HUDEP-2 (cell line): ENCODE data around the gene TULP1.

Experiments used
- DNase-seq, 76 experiments: peaks; one replicate each; lab custom pipeline; 2025; ENCODE audit not compliant: unreplicated experiment in 76 of 76; lab: John Stamatoyannopoulos, UW

Gene TULP1

DNA sequence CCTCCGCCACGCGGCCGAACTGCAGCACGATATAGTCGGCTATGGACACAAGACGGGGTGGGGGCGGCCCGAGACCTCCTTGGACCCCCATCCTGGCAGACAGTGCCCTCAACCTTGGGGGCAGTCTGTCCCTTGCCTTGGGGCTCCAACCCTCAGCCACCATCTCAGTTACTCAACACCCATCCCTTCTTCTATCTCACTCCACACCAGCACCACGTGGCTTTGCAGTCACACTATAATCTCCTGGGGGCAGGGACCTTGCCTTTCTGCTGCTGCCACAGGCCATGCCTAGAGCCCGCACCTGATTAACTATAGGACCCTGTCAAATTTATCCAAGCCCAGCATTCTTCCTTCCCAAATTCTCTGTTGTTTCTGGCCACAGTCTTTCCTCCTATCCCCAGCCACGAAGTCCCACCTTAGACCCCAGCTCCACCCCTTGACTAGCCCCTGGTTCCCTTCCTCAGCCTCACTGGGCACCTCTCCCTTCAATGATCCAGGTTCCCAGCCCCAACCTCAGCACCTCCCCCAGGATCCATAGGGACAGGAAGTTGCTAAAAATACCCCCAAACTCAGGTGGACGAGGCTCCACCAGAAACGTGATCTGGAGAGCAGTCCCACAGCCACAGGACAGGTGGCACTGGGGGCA is 14.2 kb downstream of the TULP1 start:
- peak in 73 of 76 experiments; percentile 41 to 93 (median 74) for DNase-seq

DNA sequence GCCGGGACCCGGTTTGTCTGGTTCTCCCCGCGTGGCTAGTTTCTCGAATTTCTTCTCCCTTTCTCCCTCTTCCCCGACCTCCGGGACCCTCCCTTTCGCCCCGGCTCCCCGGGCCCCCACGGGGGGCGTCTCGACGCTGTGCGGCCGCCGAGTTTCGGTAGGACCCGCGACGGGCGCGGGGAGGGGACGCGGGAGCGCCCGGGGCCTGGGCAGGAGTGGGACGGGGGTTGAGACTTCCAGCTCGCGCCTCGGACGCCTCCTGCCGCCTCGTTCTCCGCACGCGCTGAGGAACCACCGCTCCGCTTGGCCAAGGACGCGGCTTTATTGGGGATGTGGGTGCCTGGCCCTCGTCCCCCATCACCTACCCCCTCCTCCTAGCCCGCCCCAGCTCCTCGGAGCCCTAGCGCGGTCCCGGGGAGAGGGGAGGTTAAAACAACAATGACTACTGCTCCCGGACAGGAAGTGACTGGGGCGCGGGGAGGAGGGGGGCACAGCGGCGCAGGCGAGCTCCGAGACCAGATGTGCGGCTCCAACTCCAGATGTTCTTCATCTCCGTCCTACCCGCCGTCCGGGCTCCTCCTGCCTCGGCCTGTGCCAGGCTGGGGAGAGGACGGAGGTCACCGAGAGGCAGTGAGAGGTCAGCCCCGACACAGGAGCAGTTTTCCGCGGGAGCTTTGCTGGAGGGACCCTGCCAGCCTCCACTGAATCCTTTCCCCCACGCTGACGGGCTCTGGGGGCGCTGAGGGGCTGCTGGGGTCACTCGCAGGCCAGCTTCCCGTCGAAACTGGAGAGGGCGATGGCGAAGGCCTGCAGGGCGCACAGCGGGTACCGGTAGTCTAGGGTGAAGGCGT is 14.9 kb downstream of the TULP1 start:
- DNase-seq, result peak in 55 of 76 experiments; percentile 32 to 86 (median 56)

DNA sequence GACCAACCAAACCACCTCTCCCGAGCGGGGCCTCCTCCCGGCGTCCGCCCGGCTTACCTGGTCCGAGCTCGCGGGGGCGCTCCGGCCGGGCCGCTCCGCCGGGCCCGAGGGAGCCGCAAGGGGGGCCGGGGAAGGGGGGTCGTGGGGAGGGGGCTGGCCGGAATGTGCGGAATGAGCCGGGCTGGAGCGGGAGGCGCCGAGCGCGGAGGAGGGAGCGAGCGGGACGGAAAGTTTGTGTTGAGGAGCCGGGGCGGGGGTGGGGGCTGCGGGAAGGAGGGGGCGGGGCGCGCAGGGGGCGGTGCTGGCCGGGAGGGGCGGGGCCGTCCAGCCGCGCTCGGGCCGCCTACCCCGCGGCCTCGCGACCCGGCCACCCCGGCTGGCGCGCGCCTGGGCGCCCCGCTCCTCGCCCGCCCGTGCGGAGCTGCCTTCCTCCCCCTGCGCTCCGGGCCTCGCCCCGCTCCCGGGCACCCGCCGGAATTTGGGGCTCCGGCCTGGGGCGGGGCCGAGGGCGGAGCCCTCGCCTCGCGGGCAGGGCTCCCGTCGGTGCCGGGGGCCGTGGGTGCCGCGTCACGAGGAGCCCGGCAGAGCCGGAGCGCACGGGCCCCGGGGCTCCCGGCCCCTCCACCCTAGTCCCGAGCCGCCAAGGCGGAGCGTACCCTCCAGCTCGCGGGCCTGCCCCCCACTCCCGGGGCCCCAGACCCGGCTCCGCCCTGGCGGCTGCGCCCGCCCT is 15.7 kb downstream of the TULP1 start, which contains the start of gene TEAD3:
Gene TEAD3 (minus strand): TSS at position 239 of the 730 bp plus-strand sequence.
- peak in 68 of 76 experiments; percentile 38 to 87 (median 69) for DNase-seq

DNA sequence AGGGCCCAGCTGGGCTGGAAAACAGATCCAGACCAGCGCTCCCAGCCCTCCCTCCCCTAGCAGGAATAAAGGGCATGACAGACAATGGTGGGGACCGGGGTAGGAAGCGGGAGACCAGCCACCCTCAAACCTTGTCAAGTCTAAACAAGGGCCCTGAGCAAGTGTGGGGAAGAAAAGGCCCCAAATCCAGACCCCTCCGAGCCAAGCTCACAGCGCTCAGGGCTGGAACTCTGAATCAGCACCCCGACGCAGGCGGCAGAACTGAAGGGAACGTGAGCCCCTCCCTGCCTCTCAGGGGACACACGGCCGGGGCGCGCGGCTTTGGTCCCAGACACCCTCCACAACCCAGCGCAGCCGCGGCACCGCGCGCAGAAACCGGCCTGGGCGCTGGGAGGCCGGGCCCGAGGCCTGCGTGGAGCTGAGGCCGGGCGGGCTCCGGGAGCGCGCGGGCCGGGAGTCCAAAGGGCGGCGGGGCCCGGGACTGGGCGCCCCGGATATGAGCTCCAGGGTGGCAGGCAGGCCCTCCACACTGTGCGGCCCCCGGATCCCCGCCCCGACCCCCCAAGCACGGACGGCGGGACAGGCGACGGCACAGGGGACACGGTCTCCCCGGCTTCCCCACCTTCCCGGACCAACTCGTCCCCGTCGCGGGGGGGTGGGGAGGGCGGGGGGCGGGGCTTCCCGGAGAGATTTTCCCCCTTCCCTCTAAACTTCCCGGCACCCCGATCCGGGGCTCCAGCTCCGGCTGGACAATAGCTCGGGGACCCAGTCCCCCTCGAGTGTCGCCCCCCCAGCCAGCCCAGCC is 16.5 kb downstream of the TULP1 start:
- DNase-seq, result no peak

DNA sequence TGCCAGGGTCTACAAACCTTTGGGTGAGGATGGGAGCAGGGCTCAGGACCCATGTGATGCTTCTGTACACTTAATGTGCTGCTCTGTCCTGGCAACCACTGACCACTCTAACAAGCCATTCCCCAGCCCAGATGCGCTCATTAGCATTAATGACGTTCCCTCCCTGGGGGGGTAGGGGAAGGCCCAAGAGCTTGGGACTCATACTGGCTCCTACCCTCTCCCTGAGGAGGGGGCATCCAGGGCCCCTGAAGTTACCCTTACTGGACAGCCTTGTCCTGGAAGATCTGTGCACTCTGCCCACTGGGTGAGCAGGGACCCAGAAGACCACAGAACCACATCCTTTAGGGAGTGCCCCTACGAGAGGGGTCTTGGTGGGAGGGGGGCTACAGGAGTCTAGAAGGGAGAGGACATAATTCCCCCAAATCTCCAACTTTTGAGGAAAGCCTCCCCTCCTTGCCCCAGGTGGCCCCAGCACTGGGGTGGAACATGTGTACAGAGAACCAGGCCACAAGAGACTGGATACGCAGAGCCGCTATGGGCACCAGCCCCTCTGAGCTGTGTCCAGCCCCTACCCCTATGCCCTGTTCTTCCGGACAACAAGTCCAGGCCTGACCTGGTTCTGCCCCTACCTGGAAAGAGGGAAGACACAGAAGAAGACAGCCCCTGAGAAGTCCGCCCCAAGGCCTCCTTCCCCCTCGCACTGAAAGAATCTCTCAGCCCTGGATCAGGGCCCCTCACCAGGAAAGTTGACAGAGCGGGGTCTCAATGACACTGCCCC is 17.2 kb downstream of the TULP1 start:
- no peak for DNase-seq

DNA sequence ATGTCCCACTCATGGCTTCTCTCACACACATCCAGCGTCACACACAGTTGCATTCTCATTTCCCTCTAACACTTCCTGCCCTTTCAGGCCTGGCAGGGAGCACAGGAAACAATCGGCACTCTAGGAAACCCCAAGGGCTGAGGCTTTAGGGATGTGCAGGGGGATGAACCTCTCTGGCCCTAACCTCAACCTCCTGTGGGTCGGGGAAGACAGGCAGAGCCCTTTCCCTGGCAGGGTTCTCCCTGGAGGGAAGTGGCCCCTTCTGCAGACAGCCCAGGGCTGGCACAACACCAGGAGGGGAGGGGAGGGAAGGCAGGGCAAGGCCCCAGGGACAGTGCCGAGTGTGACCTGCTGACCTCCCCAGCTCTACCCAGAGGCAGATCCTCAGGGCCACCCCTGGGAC is 18.5 kb downstream of the TULP1 start:
- no peak for DNase-seq

DNA sequence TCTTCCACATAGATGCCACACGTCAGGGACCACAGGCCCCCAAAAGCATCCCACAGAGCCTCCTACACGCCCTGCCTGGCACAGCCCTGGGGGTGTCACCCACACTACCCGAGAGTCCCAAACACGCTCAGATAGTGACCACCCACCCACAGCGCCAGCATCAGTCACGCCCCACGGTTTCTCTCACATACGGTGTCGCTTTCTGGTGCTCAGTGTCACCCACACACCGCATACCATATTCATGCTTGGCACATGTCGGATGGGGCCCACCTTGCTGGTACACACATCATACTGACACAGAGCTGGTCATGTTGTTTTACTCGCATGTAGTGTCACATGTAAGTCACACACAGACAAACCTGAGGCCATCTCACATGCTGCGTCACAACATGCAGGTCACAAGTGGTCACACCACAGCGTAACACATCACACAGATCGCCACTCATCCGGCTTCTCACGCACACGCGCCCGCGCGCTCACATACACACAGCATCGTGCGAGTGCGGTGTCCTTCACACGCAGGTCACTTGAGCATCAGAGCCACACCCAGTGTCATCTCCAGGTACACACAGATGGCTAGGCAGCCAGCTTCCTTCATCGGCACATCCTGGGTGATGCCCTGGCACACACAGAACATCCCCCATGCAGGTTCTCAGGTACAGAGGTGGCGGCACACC is 19.3 kb downstream of the TULP1 start:
- no peak for DNase-seq

DNA sequence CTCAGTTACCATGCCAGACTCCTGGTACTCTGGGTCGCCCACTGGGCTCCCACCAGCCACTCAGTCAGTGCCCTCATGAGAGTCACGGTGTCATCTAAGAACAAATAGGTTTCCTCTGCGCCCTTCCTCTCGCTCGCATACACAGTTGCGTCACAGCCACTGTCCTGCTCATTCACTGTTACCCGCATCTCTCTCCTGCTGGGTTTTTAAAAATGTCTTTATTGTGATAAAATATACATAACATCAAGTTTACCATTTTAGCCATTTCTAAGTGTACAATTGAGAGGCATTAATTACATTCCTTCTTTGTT is 19.8 kb downstream of the TULP1 start:
- no peak for DNase-seq

DNA sequence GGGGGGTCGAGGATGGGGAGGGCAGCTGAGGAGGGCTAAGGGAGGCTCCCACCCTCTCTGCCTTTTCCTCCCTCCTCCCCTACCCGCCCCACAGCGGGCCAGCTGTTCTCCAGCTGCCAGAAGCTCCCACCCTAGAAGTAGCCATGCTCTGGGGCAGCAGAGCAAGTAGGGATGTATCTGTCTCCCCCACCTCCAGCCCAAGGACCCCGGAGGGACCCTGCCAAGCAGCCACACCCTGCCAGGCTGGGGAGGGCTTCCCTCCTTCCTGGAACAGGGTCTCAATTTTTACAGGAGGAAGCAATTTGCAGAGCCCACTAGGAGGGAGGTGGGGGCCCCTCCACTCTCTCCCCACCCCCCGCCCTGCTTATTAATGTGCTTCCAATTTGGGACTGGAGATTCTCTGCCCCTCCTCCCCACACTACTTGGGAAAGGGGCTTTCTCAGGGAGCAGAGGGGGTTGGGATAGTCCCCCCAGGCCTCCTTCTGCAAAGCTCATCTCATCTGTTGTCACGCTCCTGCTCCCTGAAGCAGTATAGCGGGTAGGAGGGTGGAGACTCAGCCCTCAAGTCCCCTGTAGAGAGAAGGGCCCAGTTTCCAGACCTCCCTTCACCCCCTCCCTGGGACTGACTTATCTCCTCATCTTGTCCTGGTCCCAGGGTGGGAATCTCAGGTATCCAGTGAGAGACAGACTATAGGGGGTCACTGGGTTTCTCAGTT is 20.3 kb downstream of the TULP1 start:
- no peak for DNase-seq

DNA sequence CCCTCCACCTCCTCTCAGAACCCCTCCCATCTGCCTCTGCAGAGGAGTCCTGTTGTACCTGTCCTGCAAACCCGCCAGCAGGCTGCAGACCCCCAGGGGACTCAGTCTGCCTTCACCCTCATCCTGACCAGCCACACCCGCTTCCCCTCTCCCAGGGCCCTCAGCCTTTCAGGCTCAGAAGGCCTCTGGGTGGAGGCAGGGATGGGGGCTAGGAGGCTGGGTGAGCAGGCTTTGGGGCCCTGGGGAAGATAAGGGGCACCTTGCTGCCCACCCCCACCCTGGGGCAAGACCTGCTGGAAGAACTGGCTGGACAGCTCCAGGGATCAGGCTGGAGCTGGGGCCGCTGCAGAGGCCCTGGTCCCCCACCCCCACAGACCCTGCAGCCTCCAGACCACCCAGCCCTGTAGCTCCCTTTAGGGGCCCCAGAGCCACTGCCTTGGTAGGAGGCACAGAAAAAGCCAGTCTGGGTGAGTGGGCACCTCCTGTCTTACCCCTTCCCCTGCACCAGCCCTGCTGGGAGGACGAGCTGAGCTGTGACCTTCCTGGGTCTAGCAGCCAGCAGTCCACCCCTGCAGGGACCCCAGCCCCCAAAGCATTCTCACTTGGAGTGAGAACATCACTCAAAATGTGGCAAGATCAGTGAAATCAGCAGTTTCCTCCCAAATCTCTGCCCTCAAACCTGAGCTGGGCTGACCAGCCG is 21.0 kb downstream of the TULP1 start:
- DNase-seq, result no peak

DNA sequence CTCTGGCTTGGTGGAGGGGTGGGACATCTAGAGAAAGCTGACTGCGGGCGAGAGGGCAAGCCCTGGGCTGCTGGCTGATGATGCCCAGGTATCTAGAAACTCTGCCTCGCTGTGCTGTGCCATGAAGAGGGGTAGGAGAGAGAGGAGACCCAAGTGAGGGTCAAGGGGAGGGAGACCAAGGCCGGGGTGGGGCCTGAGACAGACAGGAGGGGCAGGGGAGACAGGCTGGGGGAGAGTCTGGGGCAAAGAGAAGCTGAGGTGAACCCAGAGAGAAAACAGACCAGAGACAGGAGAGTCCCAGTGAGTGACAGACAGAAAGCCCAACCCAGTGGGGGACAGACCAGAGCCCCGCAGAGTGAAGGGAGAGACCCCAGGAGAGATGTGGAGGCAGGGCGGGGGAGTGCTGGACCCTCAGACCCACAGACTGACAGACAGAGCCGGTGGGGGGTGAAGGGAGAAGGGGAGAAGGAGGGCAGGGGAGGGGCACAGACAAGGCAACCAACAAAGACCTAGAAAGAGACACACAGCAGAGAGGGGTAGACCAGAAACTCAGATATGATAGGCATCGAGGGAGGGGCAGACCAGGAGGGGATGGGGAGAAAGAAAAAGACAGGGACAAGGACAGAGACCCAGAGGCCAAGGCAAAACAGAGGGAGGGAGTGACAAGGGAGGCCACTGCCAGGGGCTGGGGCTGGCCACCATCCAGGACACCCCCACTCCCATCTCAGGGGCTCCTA is 21.7 kb downstream of the TULP1 start:
- DNase-seq, result peak in 1 of 76 experiments; percentile 33

DNA sequence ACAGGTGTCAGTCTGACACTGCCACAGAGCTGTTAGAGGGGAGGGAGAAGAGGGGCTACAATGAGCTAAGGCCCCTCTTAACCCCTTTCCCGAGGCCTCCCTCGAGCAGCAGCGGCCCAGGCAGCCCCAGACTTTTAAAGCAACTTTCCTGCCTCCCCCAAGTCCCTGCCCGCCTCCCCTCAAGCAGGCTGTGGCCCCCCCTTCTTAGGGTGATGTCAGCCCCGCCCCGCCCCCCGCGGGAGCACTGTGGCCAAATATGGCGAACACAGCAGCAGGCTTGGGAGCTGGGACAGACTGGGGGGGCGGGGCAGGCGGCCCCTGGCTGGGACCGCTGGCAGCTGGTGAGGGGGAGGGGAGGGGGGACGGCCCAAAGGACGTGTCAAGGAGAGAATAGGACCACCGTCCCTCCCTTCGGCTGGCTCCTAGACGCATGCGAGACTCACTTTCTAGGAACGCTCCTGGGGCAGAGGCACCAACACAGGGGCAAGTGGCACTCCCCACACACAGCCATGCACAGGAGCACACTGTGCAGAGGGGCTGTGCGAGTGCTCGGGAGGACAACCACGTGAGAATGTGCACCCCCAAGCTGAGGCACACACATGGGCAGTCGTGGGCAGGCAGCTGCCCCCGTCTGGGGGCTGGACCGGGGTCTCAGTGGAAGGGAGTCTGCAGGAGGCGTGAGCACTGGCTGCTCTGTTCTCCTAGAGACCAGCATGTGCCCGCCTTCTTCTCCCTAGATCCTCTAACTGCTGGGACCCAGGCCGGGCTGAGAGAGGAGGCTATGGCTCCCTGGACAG is 22.5 kb downstream of the TULP1 start:
- no peak for DNase-seq

DNA sequence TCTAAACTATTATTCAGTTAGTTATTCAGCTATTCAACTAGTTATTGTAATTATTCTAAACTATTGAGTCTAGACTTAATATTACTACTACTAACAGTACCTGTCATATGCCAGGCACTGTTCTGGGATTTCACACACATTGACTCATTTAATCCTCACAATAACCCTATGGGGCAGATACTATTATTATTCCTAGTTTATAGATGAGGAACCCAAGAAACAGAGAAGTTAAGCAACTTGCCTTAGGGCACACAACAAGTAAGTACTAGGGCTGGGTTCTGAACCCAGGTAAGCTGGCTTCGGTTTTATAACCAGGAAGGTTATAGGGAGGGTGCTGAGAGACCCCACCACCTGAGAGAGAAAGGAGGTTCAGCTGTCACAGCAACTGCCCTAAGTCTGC is 23.6 kb downstream of the TULP1 start:
- DNase-seq, result no peak

DNA sequence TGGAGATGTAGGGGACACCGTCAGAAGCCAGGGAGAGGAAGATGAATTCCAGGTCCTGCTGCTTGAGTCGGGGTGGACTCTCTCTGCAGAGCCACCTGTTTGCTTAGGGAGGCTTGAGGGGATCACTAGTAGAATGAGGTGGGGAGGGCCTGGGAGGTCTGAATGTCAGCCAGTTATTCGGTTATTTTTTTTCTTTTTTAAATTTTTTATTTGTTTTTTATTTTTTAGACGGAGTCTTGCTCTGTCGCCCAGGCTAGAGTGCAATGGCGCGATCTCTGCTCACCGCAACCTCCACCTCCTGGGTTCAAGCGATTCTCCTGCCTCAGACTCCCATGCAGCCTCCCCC is 24.2 kb downstream of the TULP1 start:
- DNase-seq, result no peak

DNA sequence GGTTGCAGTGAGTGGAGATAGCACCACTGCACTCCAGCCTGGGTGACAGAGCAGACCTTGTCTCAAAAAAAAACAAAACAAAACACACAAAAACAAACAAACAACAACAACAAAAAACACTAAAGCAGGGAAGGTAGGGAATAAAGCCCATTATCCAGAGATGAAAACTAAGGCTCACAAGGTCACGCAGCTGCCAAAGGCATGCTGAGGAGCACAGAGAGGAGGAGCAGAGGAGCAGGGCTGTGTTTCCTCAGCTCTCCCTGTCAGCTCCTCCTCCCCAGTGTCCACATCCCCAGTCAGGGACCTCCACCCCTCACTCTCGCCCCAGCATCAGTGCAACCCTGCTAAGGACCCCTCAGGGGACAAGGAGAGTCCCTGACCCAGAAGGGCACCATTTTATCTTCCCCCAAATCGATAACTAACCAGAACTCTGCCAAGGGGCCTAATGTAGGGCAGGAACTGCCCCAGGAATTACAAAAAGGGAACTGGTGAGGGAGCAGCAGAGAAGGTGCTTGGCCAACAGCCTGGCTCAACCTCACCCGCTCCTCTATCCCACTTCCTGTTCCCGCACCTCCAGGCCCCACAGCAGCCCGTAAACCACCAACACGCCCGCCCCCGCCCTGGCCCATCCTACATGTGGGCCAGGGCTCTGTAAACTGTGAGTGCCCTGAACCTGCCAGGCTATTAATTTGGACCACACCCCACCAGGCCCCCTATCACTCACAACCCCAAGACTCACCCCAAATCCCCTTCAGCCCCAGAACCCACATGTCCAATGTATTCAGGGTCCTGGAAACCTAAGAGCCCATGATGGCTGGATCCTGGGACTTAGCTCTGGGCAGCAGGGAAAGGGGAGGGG is 24.8 kb downstream of the TULP1 start:
- DNase-seq, result peak in 43 of 76 experiments; percentile 21 to 75 (median 50)
